Activated T-cell treated with anti-CD3 and anti-CD28 coated beads, Interleukin-2, amount 50 U/mL, for 72 hours (primary cell): ENCODE results near the gene GSE1. TPM values are rescaled to one million over a fixed set of nuclear protein-coding genes. Genes with fewer than 3 reads are reported as not detected.

Experiments used
- ATAC-seq, 2 donors: fragments of 150-1000 bp; cut with Tn5 transposase; replicated peaks in 1 of 2; 2 replicates each; pipeline ENCODE4 v1.10.0; 2021; ENCODE audit warnings: moderate library complexity in 2 of 2, mild to moderate bottlenecking in 1 of 2
- DNase-seq, 2 donors: peaks; one replicate each; pipeline ENCODE4 v3.0.0; 2021 to 2022; ENCODE audit warnings: mixed read lengths in 1 of 2
- H3K27ac Mint-ChIP-seq: one replicate; pipeline ENCODE4 v1.8.0; 2022; ENCODE audit warnings: mild to moderate bottlenecking, moderate library complexity, mixed read lengths
- H3K27me3 Mint-ChIP-seq: one replicate; pipeline ENCODE4 v1.8.0; 2022; ENCODE audit warnings: low read depth, mixed read lengths
- H3K36me3 Mint-ChIP-seq, 2 donors: one replicate each; pipeline ENCODE4 v1.8.0; 2022; ENCODE audit warnings: mixed read lengths in 2 of 2, mild to moderate bottlenecking in 1 of 2; ENCODE audit not compliant: insufficient read depth in 2 of 2
- H3K4me1 Mint-ChIP-seq: one replicate; pipeline ENCODE4 v1.8.0; 2022; ENCODE audit warnings: low read depth, mixed read lengths
- H3K4me3 Mint-ChIP-seq, 2 donors: one replicate each; pipeline ENCODE4 v1.8.0; 2022; ENCODE audit warnings: mild to moderate bottlenecking in 2 of 2, mixed read lengths in 2 of 2, moderate library complexity in 2 of 2
- H3K9me3 Mint-ChIP-seq, 2 donors: one replicate each; pipeline ENCODE4 v1.8.0; 2022; ENCODE audit warnings: mixed read lengths in 2 of 2
- total RNA-seq, 2 donors: library from RNA; stranded (reverse); gene quantifications; one replicate each; pipeline ENCODE4 v1.2.3, GENCODE V29; 2022

The GSE1 gene
- total RNA-seq, 2 donors from 2014 or later: 26.7 to 30.9 TPM

GRCh38 chr16:85625485-85626117 lies 12.5 kb downstream of the GSE1 start:
- Mint-ChIP-seq H3K27me3 (no peaks in the 10 kb centered on the region), H3K9me3 (peaks cover 0 to 5% of the 10 kb centered on the region in 2 donors), H3K36me3 (peaks cover 4% of the 10 kb centered on the region in 2 donors), H3K4me1 (peaks cover 7% of the 10 kb centered on the region), H3K4me3 (no peak overlapping the region), H3K27ac (no peak overlapping the region)
- ATAC-seq (no peak), DNase-seq (no peak)

GRCh38 chr16:85626191-85626981 lies 13.3 kb downstream of the GSE1 start:
- Mint-ChIP-seq H3K27ac (no peak overlapping the region), H3K9me3 (peaks cover 0 to 5% of the 10 kb centered on the region in 2 donors)
- no peak for ATAC-seq

GRCh38 chr16:85627089-85627488 lies 14.0 kb downstream of the GSE1 start:
- H3K36me3 Mint-ChIP-seq: peaks cover 4% of the 10 kb centered on the region in 2 donors
- H3K9me3 Mint-ChIP-seq: peaks cover 0 to 5% of the 10 kb centered on the region in 2 donors
- peaks cover 7% of the 10 kb centered on the region for H3K4me1 Mint-ChIP-seq
- peak in 1 of 2 donors; percentile 17 for DNase-seq
- no peak overlapping the region for H3K27ac Mint-ChIP-seq
- H3K4me3 Mint-ChIP-seq: no peak overlapping the region
- peak in 1 of 2 donors; percentile 47 for ATAC-seq
- H3K27me3 Mint-ChIP-seq: no peaks in the 10 kb centered on the region

More at GRCh38 chr16:85626191-85626981, 13.3 kb downstream of the GSE1 start:
- Mint-ChIP-seq H3K4me1 (peaks cover 7% of the 10 kb centered on the region), H3K27me3 (no peaks in the 10 kb centered on the region), H3K4me3 (no peak overlapping the region), H3K36me3 (peaks cover 4% of the 10 kb centered on the region in 2 donors)
- no peak for DNase-seq

- Mint-ChIP-seq H3K36me3 (peaks cover 4% of the 10 kb centered on the region in 2 donors), H3K9me3 (peaks cover 0 to 5% of the 10 kb centered on the region in 2 donors), H3K4me1 (peaks cover 7% of the 10 kb centered on the region), H3K27ac (no peak overlapping the region), H3K27me3 (no peaks in the 10 kb centered on the region), H3K4me3 (no peak overlapping the region)
- ATAC-seq (no peak), DNase-seq (no peak)
These were observed 14.6 kb downstream of the GSE1 start for GRCh38 chr16:85627526-85628264.

- H3K27ac Mint-ChIP-seq: no peak overlapping the region
- peaks cover 7% of the 10 kb centered on the region for H3K4me1 Mint-ChIP-seq
- no peak for ATAC-seq
- no peaks in the 10 kb centered on the region for H3K27me3 Mint-ChIP-seq
- no peak for DNase-seq
- H3K4me3 Mint-ChIP-seq: no peak overlapping the region
- peaks cover 0 to 5% of the 10 kb centered on the region in 2 donors for H3K9me3 Mint-ChIP-seq
- peaks cover 4% of the 10 kb centered on the region in 2 donors for H3K36me3 Mint-ChIP-seq
These were observed 15.1 kb downstream of the GSE1 start for GRCh38 chr16:85628265-85628556.

GRCh38 chr16:85628645-85629044 lies 15.5 kb downstream of the GSE1 start:
- H3K36me3 Mint-ChIP-seq: peaks cover 4% of the 10 kb centered on the region in 2 donors
- no peaks in the 10 kb centered on the region for H3K27me3 Mint-ChIP-seq
- peak in 1 of 2 donors; percentile 36 for ATAC-seq
- no peak overlapping the region for H3K4me3 Mint-ChIP-seq
- peaks cover 7% of the 10 kb centered on the region for H3K4me1 Mint-ChIP-seq
- H3K27ac Mint-ChIP-seq: no peak overlapping the region
- peaks cover 0 to 5% of the 10 kb centered on the region in 2 donors for H3K9me3 Mint-ChIP-seq
- no peak for DNase-seq

GRCh38 chr16:85629326-85629725 lies 16.2 kb downstream of the GSE1 start:
- ATAC-seq: no peak
- peaks cover 4% of the 10 kb centered on the region in 2 donors for H3K36me3 Mint-ChIP-seq
- DNase-seq: no peak
- no peaks in the 10 kb centered on the region for H3K27me3 Mint-ChIP-seq
- peaks cover 0 to 5% of the 10 kb centered on the region in 2 donors for H3K9me3 Mint-ChIP-seq
- no peak overlapping the region for H3K27ac Mint-ChIP-seq
- H3K4me3 Mint-ChIP-seq: no peak overlapping the region
- peaks cover 7% of the 10 kb centered on the region for H3K4me1 Mint-ChIP-seq

- no peak for ATAC-seq
- H3K4me1 Mint-ChIP-seq: peaks cover 7% of the 10 kb centered on the region
- H3K4me3 Mint-ChIP-seq: no peak overlapping the region
These were observed 16.7 kb downstream of the GSE1 start for GRCh38 chr16:85629853-85630252.

GRCh38 chr16:85631230-85631629 lies 18.1 kb downstream of the GSE1 start:
- DNase-seq (no peak), ATAC-seq (no peak)
- Mint-ChIP-seq H3K4me1 (peaks cover 7% of the 10 kb centered on the region), H3K36me3 (peaks cover 4% of the 10 kb centered on the region in 2 donors), H3K27ac (no peak overlapping the region), H3K9me3 (peaks cover 0 to 5% of the 10 kb centered on the region in 2 donors), H3K4me3 (no peak overlapping the region), H3K27me3 (no peaks in the 10 kb centered on the region)

More at GRCh38 chr16:85629853-85630252, 16.7 kb downstream of the GSE1 start:
- H3K27ac Mint-ChIP-seq: no peak overlapping the region
- no peaks in the 10 kb centered on the region for H3K27me3 Mint-ChIP-seq
- DNase-seq: no peak
- peaks cover 4% of the 10 kb centered on the region in 2 donors for H3K36me3 Mint-ChIP-seq
- H3K9me3 Mint-ChIP-seq: peaks cover 0 to 5% of the 10 kb centered on the region in 2 donors

- no peak overlapping the region for H3K27ac Mint-ChIP-seq
- H3K9me3 Mint-ChIP-seq: peaks cover 0 to 5% of the 10 kb centered on the region in 2 donors
- H3K27me3 Mint-ChIP-seq: no peaks in the 10 kb centered on the region
- DNase-seq (no peak), ATAC-seq (no peak)
- peaks cover 7% of the 10 kb centered on the region for H3K4me1 Mint-ChIP-seq
- H3K4me3 Mint-ChIP-seq: no peak overlapping the region
- H3K36me3 Mint-ChIP-seq: peaks cover 4% of the 10 kb centered on the region in 2 donors
These were observed 18.8 kb downstream of the GSE1 start for GRCh38 chr16:85631802-85632393.

GRCh38 chr16:85632709-85633437 lies 19.8 kb downstream of the GSE1 start:
- Mint-ChIP-seq H3K36me3 (peaks cover 4% of the 10 kb centered on the region in 2 donors), H3K4me3 (no peak overlapping the region), H3K9me3 (peaks cover 0 to 5% of the 10 kb centered on the region in 2 donors), H3K4me1 (peaks cover 7% of the 10 kb centered on the region), H3K27me3 (no peaks in the 10 kb centered on the region), H3K27ac (no peak overlapping the region)
- ATAC-seq: no peak
- DNase-seq: no peak

- Mint-ChIP-seq H3K4me3 (no peak overlapping the region), H3K27ac (no peak overlapping the region), H3K27me3 (no peaks in the 10 kb centered on the region), H3K4me1 (peaks cover 5% of the 10 kb centered on the region), H3K9me3 (peaks cover 0 to 5% of the 10 kb centered on the region in 2 donors), H3K36me3 (peaks cover 4% of the 10 kb centered on the region in 2 donors)
- ATAC-seq (no peak), DNase-seq (no peak)
These were observed 20.3 kb downstream of the GSE1 start for GRCh38 chr16:85633438-85633743.
